Measurements from ENCODE around the gene NOL12.
"Not testable (repeated sequence)": the region's sequence is repeated elsewhere in the genome, so short reads cannot be mapped to it uniquely, and the experiment has no call there.

The NOL12 gene

DNA sequence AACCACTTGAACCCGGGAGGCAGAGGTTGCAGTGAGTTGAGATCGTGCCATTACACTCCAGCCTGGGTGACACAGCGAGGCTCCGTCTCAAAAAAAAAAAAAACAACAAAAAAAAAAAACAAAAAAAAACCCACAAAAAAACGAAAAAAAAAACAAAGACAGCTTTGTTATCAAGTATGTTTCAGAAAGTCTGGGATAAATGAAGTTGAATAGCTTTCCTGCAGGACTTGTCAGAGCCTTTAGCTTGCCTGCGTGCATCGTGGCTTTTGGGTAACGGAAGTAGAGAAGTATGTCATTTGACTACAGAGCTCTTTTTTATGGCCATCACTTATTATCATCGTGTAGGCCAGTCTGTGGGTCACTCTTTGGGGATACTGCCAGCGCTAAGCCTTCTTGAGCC is 25.3 kb downstream of the NOL12 start:
- ChIA-PET POLR2A (ENCODE audit: low non-redundant PET) (interaction anchor here (0.7 kb wide), 1 partner anchor 94 kb away, joined by 3 read pairs; no protein-coding TSS in a partner anchor), CTCF (interaction anchor here (0.7 kb wide), 1 partner anchor 19 kb away, joined by 8 read pairs; no protein-coding TSS in a partner anchor)
- DNase-seq (ENCODE audit: low spot score): no peak
- TF ChIP-seq, protein P1, sequence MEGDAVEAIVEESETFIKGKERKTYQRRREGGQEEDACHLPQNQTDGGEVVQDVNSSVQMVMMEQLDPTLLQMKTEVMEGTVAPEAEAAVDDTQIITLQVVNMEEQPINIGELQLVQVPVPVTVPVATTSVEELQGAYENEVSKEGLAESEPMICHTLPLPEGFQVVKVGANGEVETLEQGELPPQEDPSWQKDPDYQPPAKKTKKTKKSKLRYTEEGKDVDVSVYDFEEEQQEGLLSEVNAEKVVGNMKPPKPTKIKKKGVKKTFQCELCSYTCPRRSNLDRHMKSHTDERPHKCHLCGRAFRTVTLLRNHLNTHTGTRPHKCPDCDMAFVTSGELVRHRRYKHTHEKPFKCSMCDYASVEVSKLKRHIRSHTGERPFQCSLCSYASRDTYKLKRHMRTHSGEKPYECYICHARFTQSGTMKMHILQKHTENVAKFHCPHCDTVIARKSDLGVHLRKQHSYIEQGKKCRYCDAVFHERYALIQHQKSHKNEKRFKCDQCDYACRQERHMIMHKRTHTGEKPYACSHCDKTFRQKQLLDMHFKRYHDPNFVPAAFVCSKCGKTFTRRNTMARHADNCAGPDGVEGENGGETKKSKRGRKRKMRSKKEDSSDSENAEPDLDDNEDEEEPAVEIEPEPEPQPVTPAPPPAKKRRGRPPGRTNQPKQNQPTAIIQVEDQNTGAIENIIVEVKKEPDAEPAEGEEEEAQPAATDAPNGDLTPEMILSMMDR (conservative IDR thresholded peaks at IDR 0.05; ENCODE audit: low read depth): no peak
- no peak overlapping the region for H3K27ac ChIP-seq

- TF ChIP-seq, protein P1 (conservative IDR thresholded peaks at IDR 0.05; ENCODE audit: low read depth): no peak
- H3K27ac ChIP-seq: no peak overlapping the region
- ChIA-PET CTCF (no interaction called here), POLR2A (ENCODE audit: low non-redundant PET) (no interaction called here)
- no peak for DNase-seq (ENCODE audit: low spot score)
Observed at GRCh38 chr22:37713761-37714160, 27.6 kb downstream of the NOL12 start.

GRCh38 chr22:37714634-37715033 is 28.5 kb downstream of the NOL12 start:
- ChIA-PET POLR2A (ENCODE audit: low non-redundant PET) (no interaction called here), CTCF (no interaction called here)
- no peak for DNase-seq (ENCODE audit: low spot score)
- no peak overlapping the region for H3K27ac ChIP-seq
- TF ChIP-seq, protein P1 (conservative IDR thresholded peaks at IDR 0.05; ENCODE audit: low read depth): no peak

DNA sequence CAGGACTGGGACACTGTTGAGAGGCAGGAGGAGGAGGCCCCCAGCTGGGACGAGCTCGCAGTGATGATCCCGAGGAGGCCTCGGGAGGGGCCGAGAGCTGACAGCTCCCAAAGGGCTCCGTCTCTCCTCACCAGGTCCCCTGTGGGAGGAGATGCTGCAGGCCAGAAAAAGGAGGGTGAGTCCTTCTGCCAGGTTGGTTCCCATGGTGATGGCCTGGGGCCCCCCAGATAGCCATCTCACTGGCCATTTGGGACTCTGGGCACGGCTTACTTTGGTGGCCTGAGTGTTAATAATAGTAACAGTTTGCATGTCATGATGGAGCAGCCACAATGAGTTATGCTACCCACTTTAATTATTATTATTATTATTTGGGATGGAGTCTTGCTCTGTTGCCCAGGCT is 29.6 kb downstream of the NOL12 start:
- TF ChIP-seq, protein P1 (conservative IDR thresholded peaks at IDR 0.05; ENCODE audit: low read depth): no peak
- CTCF ChIA-PET: interaction anchor here (0.7 kb wide), 1 partner anchor 9 kb away, joined by 3 read pairs; no protein-coding TSS in a partner anchor
- DNase-seq (ENCODE audit: low spot score): no peak
- POLR2A ChIA-PET (ENCODE audit: low non-redundant PET): interaction anchor here (0.5 kb wide), 1 partner anchor 61 kb away, joined by 3 read pairs; no protein-coding TSS in a partner anchor
- no peak overlapping the region for H3K27ac ChIP-seq

- no peak overlapping the region for H3K27ac ChIP-seq
- CTCF ChIA-PET: no interaction called here
Observed at GRCh38 chr22:37716708-37717107, 30.6 kb downstream of the NOL12 start.

GRCh38 chr22:37717235-37717634 is 31.1 kb downstream of the NOL12 start:
- CTCF ChIA-PET: interaction anchor here (0.6 kb wide), 1 partner anchor 60 kb away, joined by 3 read pairs; no protein-coding TSS in a partner anchor
- POLR2A ChIA-PET (ENCODE audit: low non-redundant PET); DNase-seq (ENCODE audit: low spot score); H3K27ac ChIP-seq: not testable (repeated sequence)

More at GRCh38 chr22:37716708-37717107, 30.6 kb downstream of the NOL12 start:
- DNase-seq (ENCODE audit: low spot score): peak; percentile 36
- POLR2A ChIA-PET (ENCODE audit: low non-redundant PET): no interaction called here
- TF ChIP-seq, protein P1 (conservative IDR thresholded peaks at IDR 0.05; ENCODE audit: low read depth): no peak

DNA sequence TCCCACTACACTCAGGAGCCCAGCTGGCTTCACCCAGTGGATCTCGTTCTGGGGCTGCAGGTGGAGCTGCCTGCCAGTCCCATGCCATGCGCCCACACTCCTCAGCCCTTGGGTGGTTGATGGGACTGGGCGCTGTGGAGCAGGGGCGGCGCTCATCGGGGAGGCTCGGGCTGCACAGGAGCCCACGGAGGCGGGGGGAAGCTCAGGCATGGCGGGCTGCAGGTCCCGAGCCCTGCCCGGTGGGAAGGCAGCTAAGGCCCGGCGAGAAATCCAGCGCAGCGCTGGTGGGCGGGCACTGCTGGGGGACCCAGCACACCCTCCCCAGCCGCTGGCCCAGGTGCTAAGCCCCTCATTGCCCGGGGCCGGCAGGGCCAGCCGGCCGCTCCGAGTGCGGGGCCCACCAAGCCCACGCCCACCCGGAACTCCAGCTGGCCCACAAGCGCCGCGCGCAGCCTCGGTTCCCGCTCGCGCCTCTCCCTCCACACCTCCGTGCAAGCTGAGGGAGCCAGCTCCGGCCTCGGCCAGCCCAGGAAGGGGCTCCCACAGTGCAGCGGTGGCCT is 31.7 kb downstream of the NOL12 start:
- H3K27ac ChIP-seq; POLR2A ChIA-PET (ENCODE audit: low non-redundant PET); DNase-seq (ENCODE audit: low spot score): not testable (repeated sequence)
- CTCF ChIA-PET: interaction anchor here (0.6 kb wide), 1 partner anchor 61 kb away, joined by 3 read pairs; no protein-coding TSS in a partner anchor
